ENCODE data around the gene MYH14. TPM values are rescaled to one million over a fixed set of nuclear protein-coding genes. Genes with fewer than 3 reads are reported as not detected.
"Not testable (repeated sequence)": the region's sequence is repeated elsewhere in the genome, so short reads cannot be mapped to it uniquely, and the experiment has no call there.

MYH14 gene
- polyA plus RNA-seq, 1 donor (not counting 4 experiments of a cell fraction or from before 2014, with no cell fraction given) = 0.20 TPM

GRCh38 chr19:50334741-50335421, 131.5 kb downstream of the MYH14 start:
- H3K9ac ChIP-seq (ENCODE audit: control insufficient read depth, extremely low read depth, insufficient read depth, low read length) = no peak overlapping the region
- H3K27ac ChIP-seq (ENCODE audit: control insufficient read depth, insufficient read depth, low read length) = no peak overlapping the region
- H3K4me3 ChIP-seq (ENCODE audit: control insufficient read depth in 2 of 3, extremely low read depth in 1 of 3, insufficient read depth in 2 of 3, low read depth in 1 of 3, low read length in 3 of 3) = no peak overlapping the region
- TF ChIP-seq CTCF (optimal IDR thresholded peaks at IDR 0.05 in 1 of 3, IDR thresholded peaks at IDR 0.05 in 1 of 3, conservative IDR thresholded peaks at IDR 0.05 in 1 of 3; ENCODE audit: extremely low read depth in 1 of 3, insufficient read depth in 2 of 3, low read length in 3 of 3) (no peak), EZH2 (IDR thresholded peaks at IDR 0.05; ENCODE audit: low read length) (no peak)
- no peaks in the 10 kb centered on the region for H3K9me1 ChIP-seq (ENCODE audit: control insufficient read depth, extremely low read depth, insufficient read depth, low read length)
- peaks cover 35% of the 10 kb centered on the region for H3K27me3 ChIP-seq (ENCODE audit: control insufficient read depth, extremely low read depth, insufficient read depth, low read length)
- H3K4me2 ChIP-seq (ENCODE audit: control insufficient read depth, extremely low read depth, insufficient read depth, low read depth, low read length) = no peak overlapping the region
- dilution Hi-C loops (cut with MboI; ENCODE audit: extremely low pct_ligation_motif_present, low sequenced_read_pairs) = no loop called here
- FAIRE-seq (no peak), DNase-seq (ENCODE audit: low read depth, low spot score) (no peak)
- peaks cover 8% of the 10 kb centered on the region for H3K9me3 ChIP-seq (ENCODE audit: control insufficient read depth, low read depth, low read length)
- no peaks in the 10 kb centered on the region for H3K79me2 ChIP-seq (ENCODE audit: control insufficient read depth, insufficient read depth, low read length)
- H4K20me1 ChIP-seq (ENCODE audit: control insufficient read depth, extremely low read depth, insufficient read depth, low read length) = no peaks in the 10 kb centered on the region
- H3K4me1 ChIP-seq (ENCODE audit: control insufficient read depth, extremely low read depth, insufficient read depth, low read length) = peaks cover 3% of the 10 kb centered on the region
- H3K36me3 ChIP-seq (ENCODE audit: control insufficient read depth in 2 of 2, extremely low read depth in 1 of 2, insufficient read depth in 2 of 2, low read length in 2 of 2) = no peaks in the 10 kb centered on the region
- H2AFZ ChIP-seq (ENCODE audit: control insufficient read depth, low read length) = no peak overlapping the region

GRCh38 chr19:50337031-50337430, 133.6 kb downstream of the MYH14 start:
- dilution Hi-C loops (cut with MboI; ENCODE audit: extremely low pct_ligation_motif_present, low sequenced_read_pairs); H3K9me1 ChIP-seq (ENCODE audit: control insufficient read depth, extremely low read depth, insufficient read depth, low read length); H2AFZ ChIP-seq (ENCODE audit: control insufficient read depth, low read length); DNase-seq (ENCODE audit: low read depth, low spot score); H3K9ac ChIP-seq (ENCODE audit: control insufficient read depth, extremely low read depth, insufficient read depth, low read length); H3K27ac ChIP-seq (ENCODE audit: control insufficient read depth, insufficient read depth, low read length); H3K9me3 ChIP-seq (ENCODE audit: control insufficient read depth, low read depth, low read length); FAIRE-seq; H3K4me3 ChIP-seq (ENCODE audit: control insufficient read depth in 2 of 3, extremely low read depth in 1 of 3, insufficient read depth in 2 of 3, low read depth in 1 of 3, low read length in 3 of 3); H3K4me1 ChIP-seq (ENCODE audit: control insufficient read depth, extremely low read depth, insufficient read depth, low read length); H3K36me3 ChIP-seq (ENCODE audit: control insufficient read depth in 2 of 2, extremely low read depth in 1 of 2, insufficient read depth in 2 of 2, low read length in 2 of 2); H3K79me2 ChIP-seq (ENCODE audit: control insufficient read depth, insufficient read depth, low read length); H3K4me2 ChIP-seq (ENCODE audit: control insufficient read depth, extremely low read depth, insufficient read depth, low read depth, low read length); H4K20me1 ChIP-seq (ENCODE audit: control insufficient read depth, extremely low read depth, insufficient read depth, low read length): not testable (repeated sequence)
- H3K27me3 ChIP-seq (ENCODE audit: control insufficient read depth, extremely low read depth, insufficient read depth, low read length) = peaks cover 14% of the 10 kb centered on the region

- Histone ChIP-seq H4K20me1 (ENCODE audit: control insufficient read depth, extremely low read depth, insufficient read depth, low read length) (no peaks in the 10 kb centered on the region), H3K9ac (ENCODE audit: control insufficient read depth, extremely low read depth, insufficient read depth, low read length) (no peak overlapping the region), H3K9me3 (ENCODE audit: control insufficient read depth, low read depth, low read length) (no peaks in the 10 kb centered on the region), H3K36me3 (ENCODE audit: control insufficient read depth in 2 of 2, extremely low read depth in 1 of 2, insufficient read depth in 2 of 2, low read length in 2 of 2) (no peaks in the 10 kb centered on the region), H2AFZ (ENCODE audit: control insufficient read depth, low read length) (no peak overlapping the region), H3K4me3 (ENCODE audit: control insufficient read depth in 2 of 3, extremely low read depth in 1 of 3, insufficient read depth in 2 of 3, low read depth in 1 of 3, low read length in 3 of 3) (no peak overlapping the region), H3K4me2 (ENCODE audit: control insufficient read depth, extremely low read depth, insufficient read depth, low read depth, low read length) (no peak overlapping the region), H3K9me1 (ENCODE audit: control insufficient read depth, extremely low read depth, insufficient read depth, low read length) (no peaks in the 10 kb centered on the region), H3K27me3 (ENCODE audit: control insufficient read depth, extremely low read depth, insufficient read depth, low read length) (no peaks in the 10 kb centered on the region), H3K27ac (ENCODE audit: control insufficient read depth, insufficient read depth, low read length) (no peak overlapping the region), H3K4me1 (ENCODE audit: control insufficient read depth, extremely low read depth, insufficient read depth, low read length) (no peaks in the 10 kb centered on the region), H3K79me2 (ENCODE audit: control insufficient read depth, insufficient read depth, low read length) (no peaks in the 10 kb centered on the region)
- no peak for DNase-seq (ENCODE audit: low read depth, low spot score)
- FAIRE-seq = no peak
- TF ChIP-seq CTCF (optimal IDR thresholded peaks at IDR 0.05 in 1 of 3, IDR thresholded peaks at IDR 0.05 in 1 of 3, conservative IDR thresholded peaks at IDR 0.05 in 1 of 3; ENCODE audit: extremely low read depth in 1 of 3, insufficient read depth in 2 of 3, low read length in 3 of 3) (no peak), EZH2 (IDR thresholded peaks at IDR 0.05; ENCODE audit: low read length) (no peak)
- dilution Hi-C loops (cut with MboI; ENCODE audit: extremely low pct_ligation_motif_present, low sequenced_read_pairs) = no loop called here
Observed at GRCh38 chr19:50340331-50340730, 136.9 kb downstream of the MYH14 start.
